ENCODE measurements around the gene CEP128. TPM values are rescaled to one million over a fixed set of nuclear protein-coding genes. Genes with fewer than 3 reads are reported as not detected.

The CEP128 gene
- total RNA-seq, 1 donor from 2014 or later, result 1.7 TPM

DNA sequence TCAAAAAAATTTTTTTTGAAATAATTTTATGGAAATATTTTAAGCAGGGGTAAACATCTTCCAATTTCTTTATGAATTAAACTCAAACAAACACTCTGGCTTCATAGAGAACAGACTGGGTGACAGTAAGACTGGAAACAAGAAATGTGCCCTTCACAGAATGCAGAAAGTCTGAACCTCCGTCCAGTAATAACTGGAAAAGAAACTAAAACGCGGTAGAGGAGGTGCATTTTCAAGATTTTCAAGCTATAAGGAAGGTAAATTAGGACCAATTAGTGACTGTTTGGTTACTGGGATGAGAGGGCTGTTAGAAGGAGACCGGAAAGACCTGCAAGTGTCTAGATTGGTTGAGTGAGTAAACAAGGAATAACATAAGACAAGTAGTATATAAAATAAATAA is 245.7 kb downstream of the CEP128 start:
- DNase-seq (ENCODE audit: low spot score), result no peak
- ATAC-seq, result no peak

GRCh38 chr14:80692903-80693302 is 248.6 kb downstream of the CEP128 start:
- ATAC-seq, result no peak
- DNase-seq (ENCODE audit: low spot score), result no peak

DNA sequence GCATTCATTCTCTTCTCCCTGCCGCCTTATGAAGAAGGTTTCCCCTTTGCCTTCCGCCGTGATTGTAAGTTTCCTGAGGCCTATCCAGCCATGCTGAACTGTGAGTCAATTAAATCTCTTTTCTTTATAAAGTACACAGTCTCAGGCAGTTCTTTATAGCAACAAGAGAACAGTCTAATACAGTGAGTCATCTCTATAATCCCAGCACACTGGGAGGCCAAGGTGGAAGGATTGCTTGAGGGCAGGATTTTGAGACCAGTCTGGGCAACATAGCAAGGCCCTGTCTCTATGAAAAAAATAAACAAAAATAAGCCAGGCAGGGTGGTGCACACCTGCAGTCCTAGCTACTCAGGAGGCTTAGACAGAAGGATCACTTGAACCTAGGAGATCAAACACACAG is 259.9 kb downstream of the CEP128 start:
- DNase-seq (ENCODE audit: low spot score), result no peak

DNA sequence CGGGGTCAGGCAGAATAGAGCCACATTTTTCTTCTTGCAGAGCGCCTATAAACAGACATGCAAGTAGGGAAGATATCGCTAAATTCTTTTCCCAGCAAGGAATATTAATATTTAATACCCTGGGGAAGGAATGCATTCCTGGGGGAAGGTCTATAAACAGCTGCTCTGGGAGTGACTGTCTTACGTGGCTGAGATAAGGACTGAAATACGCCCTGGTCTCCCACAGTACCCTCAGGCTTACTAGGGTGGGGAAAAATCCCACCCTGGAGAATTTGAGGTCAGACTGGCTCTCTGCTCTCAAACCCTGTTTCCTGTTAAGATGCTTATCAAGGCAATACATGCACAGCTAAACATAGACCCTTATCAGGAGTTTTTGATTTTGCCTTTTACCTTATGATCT is 262.3 kb downstream of the CEP128 start:
- ATAC-seq (no peak), DNase-seq (ENCODE audit: low spot score) (no peak)

More for the DNA sequence above, 259.9 kb downstream of the CEP128 start:
- ATAC-seq, result no peak

GRCh38 chr14:80678436-80678835 is 263.1 kb downstream of the CEP128 start:
- DNase-seq (ENCODE audit: low spot score), result no peak
- ATAC-seq, result no peak

DNA sequence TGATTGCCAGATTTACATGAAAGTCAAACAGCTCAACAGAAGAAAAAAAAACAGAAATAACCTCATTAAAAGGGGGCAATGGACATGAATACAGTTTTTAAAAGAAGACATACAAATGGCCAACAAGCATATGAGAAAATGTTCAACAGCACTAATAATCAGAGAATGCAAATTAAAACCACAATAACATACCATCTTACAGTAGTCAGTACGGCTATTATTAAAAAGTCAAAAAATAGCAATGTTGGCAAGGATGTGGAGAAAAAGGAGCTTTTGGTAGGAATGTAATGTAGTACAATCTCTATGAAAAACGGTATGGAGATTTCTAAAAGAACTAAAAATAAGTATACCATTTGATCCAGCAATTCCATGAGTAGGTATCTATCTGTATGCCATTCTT is 272.1 kb downstream of the CEP128 start:
- no peak for DNase-seq (ENCODE audit: low spot score)
- ATAC-seq, result no peak

DNA sequence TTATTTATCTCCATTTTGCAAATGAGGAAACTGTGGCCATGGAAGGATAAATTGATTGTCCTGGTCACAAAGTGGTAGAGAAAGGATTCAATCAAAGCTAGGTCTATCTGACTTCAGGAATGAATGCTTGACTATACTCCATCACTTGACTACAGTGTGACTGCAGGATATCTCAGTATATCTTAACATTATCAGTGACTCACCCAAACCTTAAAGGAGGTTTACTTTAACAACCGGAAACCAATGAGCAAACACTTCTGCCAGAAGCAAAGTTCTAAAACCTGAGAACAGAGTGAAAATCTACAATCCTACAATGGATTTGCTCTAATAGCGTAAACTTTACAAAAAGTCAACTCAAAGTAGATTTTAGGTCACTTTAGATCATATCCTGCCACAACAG is 277.0 kb downstream of the CEP128 start:
- no peak for DNase-seq (ENCODE audit: low spot score)
- no peak for ATAC-seq

GRCh38 chr14:80663541-80663940 is 278.0 kb downstream of the CEP128 start:
- no peak for ATAC-seq
- DNase-seq (ENCODE audit: low spot score), result no peak

DNA sequence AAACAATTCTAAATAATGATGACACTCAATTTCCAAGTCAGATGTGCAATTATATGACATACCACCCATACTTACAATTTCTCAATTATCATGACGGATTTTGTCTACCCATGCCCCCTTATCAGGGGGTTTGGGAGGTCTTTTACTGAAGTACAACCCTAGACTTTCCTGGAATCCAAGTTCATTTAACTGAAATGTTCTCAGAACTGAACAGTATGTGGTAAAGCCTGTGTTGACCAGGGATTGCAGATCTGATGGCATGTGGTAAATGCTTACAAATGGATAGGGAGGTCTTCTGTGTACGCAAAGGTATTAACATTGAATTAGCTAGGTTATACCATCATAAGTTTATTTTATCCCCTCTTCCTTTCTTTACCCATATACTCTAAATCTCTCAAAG is 281.8 kb downstream of the CEP128 start:
- DNase-seq (ENCODE audit: low spot score) (no peak), ATAC-seq (no peak)

GRCh38 chr14:80658733-80659132 is 282.8 kb downstream of the CEP128 start:
- DNase-seq (ENCODE audit: low spot score), result no peak
- ATAC-seq, result no peak

GRCh38 chr14:80658155-80658554 is 283.4 kb downstream of the CEP128 start:
- ATAC-seq (no peak), DNase-seq (ENCODE audit: low spot score) (no peak)

DNA sequence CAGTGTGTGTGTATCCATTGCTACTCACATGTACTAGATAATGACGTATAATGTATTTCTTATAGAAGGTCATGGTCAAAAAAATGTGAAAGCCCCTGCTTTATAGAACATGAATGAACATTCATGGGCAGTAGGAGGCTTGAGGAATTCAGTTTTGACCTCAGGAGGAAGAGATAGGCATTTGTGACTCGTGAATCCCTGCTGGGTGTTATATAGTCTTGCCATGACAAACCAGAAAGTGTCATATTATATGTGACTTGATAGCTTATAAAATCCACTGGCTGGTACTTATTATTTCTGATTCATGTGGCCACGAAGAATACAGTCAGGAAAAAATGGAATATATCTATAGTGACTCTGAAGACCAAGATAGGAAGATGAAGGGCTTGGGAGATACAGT is 287.6 kb downstream of the CEP128 start:
- DNase-seq (ENCODE audit: low spot score), result no peak
- ATAC-seq, result no peak

- no peak for DNase-seq (ENCODE audit: low spot score)
- no peak for ATAC-seq
Observed at GRCh38 chr14:80645667-80646413, 295.7 kb downstream of the CEP128 start.

- ATAC-seq, result no peak
- DNase-seq (ENCODE audit: low spot score), result no peak
Observed at GRCh38 chr14:80644826-80645225, 296.7 kb downstream of the CEP128 start.

- no peak for DNase-seq (ENCODE audit: low spot score)
- no peak for ATAC-seq
Observed at GRCh38 chr14:80638620-80639515, 302.7 kb downstream of the CEP128 start.

GRCh38 chr14:80637756-80638619 is 303.6 kb downstream of the CEP128 start:
- ATAC-seq, result no peak
- no peak for DNase-seq (ENCODE audit: low spot score)

- DNase-seq (ENCODE audit: low spot score), result no peak
- no peak for ATAC-seq
Observed at GRCh38 chr14:80636071-80636470, 305.5 kb downstream of the CEP128 start.

DNA sequence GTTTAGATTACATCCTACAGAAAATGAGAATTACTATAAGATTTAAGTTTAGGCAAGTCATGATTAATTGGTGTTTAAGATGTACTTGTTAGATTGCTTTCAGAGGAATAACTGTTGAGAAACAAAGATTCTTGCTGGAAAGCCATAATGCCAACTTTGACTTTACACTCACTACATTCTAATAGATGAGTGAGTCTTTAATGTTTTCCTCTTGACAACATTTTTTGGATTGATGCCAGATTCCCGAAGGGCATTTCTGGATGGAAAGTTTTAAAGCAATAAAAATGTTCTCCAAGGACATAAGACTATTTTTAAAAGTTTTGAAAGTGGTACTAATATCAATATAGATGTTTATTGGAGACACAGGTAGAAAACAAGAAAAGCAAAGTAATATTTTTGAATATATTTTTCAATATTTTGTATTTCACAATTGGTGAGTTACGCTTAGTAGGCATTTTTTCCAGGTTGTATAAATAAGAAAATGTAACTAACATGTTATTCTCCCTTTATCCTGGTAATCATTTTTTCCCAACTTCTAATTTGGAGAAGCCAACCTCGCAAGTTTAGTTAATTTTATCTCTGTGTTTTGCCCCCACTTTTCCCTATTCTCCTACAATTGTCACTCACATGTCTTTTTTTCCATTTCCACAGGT is 307.3 kb downstream of the CEP128 start:
- DNase-seq (ENCODE audit: low spot score) (no peak), ATAC-seq (no peak)

- DNase-seq (ENCODE audit: low spot score), result no peak
Observed at GRCh38 chr14:80629606-80630005, 311.9 kb downstream of the CEP128 start.

GRCh38 chr14:80628547-80628946 is 313.0 kb downstream of the CEP128 start:
- peak; percentile 99 for ATAC-seq
- DNase-seq (ENCODE audit: low spot score), result peak; percentile 48

More at GRCh38 chr14:80629606-80630005, 311.9 kb downstream of the CEP128 start:
- no peak for ATAC-seq

GRCh38 chr14:80627745-80628144 is 313.8 kb downstream of the CEP128 start:
- DNase-seq (ENCODE audit: low spot score) (no peak), ATAC-seq (no peak)
